HG02852 (cell line): Measurements from ENCODE around the gene APLP2.

Experiments used
- ATAC-seq: cut with Tn5 transposase; IDR thresholded peaks from one replicate; pipeline ENCODE4 v1.9.1; 2021; ENCODE audit warnings: mild to moderate bottlenecking, moderate library complexity; ENCODE audit not compliant: unreplicated experiment

The APLP2 gene

DNA sequence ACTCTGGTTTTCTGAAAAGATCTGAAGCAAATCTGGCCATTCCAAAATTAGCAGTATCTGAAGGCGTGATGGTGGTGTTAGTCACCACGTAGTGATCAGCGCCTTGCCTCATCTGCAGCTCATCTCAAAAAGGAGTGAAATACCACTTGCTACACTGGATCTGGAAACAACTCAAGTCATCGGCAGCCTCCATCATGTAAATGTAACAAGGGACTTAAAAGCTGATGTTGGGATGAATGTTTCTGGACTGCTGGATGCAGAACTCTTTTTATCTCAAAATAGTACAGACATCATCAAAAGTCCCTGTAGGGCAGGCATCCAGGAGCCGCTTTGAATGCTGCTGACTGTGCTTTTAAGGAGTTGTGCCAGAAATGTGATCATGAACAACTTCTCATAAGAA, 14.1 kb upstream of the APLP2 start:
- no peak for ATAC-seq

DNA sequence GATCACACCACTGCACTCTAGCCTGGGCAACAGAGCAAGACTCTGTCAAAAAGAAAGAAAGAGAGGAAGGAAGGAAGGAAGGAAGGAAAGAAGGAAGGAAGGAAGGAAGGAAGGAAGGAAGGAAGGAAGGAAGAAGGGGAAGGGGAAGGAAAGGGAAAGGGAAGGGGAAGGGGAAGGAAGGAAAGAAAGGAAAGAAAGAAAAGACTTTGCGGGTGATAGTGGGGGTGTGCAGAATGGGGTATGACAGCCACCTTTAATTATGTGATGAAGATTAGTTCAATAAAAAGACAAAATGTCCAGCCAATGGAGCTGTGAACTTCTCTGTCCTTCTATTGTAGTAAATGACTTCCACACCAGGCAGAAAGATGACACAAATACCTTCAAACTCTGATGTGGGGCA, 8.7 kb upstream of the APLP2 start:
- ATAC-seq: no peak

DNA sequence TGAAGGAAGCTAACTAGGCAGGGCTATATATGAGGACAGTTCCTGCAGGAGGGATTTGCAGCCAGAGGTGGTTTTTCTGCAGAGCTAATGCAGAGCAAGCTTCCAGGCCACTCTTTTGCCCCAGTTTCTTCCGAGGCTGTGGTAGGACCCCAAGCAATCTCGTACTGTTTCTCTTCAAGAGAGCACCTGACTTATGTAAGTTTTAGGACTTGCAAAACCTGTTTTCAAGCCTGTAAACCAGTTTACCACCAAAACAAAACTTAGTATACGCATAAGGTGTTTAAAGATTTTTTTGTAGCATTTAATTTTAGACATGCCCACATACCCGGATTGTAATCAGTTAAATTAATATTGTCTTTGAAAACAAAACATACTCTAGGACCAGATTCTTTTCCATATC, 7.7 kb upstream of the APLP2 start:
- no peak for ATAC-seq

DNA sequence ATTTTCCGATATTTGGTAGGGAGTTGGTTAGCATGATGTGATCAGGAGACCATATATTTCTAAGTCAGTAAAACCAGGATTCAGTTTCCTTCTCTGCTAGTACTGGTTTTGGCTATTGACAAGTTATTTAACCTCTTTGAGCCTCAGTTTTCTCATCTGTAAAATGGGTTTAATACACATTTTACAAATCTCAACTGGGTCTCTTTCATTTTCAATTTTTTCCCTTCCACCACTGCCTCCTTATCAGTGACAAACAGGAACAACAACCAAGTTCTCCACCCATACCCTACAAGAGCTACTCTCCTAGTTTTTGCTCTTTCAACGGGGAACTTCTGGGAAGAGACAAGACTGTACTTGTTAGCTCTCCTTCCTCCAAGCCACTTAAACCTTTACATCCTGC, 6.2 kb upstream of the APLP2 start:
- no peak for ATAC-seq

DNA sequence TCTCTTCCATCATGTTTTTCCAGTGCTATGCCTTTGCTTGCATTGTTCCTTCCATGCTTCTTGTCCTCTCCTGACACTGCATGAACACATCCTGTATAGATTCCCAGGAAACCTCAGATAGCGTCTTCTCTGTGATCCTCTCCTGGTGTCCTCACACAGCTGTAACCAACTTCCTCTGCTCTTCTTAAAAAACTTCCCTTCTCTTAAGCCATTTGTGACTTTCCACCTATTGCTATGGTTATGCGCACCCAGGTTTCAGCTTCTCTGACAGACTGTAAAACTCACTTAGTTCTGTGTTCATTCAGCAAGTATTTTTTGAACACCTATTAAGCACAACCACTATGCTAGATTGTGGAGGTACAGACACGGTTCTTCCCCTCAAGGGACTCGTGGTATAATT, 5.1 kb upstream of the APLP2 start:
- no peak for ATAC-seq

DNA sequence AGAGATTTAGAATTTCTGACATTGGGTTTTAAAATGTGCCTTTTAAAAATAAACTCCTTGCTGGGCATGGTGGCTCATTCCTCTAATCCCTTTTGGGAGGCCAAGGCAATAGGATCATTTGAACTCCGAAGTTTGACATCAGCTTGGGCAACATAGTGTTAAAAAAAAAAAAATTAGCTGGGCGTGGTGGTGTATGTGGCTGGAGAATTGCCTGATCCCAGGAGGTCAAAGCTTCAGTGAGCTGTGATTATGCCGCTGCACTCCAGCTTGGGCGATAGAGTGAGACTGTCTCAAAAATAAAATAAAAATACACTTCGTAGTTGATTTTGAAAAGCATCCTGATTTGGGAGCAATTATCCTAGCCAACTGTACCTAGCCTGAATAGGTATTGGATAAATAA, 3.4 kb upstream of the APLP2 start:
- ATAC-seq: no peak

DNA sequence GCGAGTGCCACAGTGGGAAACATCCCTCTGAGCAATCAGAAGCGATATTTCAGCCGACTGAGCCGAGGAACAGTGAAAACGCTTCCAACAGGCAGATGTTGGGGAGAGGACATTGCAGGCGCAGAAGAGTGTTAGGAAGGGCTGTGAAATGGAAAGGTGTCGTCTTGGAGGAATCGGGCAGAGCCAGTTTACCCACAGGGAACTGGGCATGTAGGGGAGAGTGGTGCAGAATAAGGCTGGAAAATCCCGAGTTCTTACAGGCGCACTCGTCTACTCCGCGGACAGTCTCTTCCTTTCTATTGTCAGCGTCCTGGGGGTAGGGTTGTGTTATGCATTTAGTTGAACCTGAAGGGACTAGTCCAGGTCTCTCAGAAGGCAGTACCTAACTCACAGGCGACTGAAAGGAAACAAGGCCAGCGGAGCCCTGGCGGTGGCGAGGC, 1.1 kb upstream of the APLP2 start:
- ATAC-seq: no peak

DNA sequence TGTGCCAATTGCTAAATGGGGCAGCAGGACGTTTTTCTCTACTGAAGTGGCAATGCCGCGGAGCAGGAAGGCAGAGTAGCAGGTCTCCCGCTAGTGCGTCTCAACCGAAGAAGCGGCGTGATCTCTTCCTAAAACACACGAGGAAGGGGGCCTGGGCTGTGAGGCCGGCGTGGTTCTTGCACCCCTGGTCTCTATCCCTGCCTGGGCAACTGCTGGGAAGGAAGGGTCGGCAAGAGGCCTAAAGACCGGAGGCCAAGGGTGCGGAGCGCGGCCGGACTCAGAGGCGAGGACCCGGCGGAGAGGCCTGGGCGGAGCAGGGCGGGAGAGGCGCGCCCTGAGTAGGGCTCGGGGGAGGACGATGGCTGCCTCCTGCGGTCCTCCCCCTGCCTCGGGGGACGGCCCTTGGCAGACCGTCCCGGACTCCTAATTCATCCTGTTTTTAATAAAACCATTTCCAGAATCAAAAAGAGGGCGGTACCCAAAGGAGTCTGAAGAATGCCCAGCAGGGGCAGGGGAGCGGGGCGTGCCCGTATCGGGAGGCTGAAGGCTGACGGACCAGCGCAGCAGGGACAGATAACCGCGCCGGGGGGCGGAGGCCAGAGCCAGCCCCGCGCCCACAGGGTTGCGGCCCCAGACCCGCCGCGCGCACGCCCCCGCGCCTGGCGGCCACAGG, 572 bp upstream of the APLP2 start:
- ATAC-seq: peak; percentile 38

DNA sequence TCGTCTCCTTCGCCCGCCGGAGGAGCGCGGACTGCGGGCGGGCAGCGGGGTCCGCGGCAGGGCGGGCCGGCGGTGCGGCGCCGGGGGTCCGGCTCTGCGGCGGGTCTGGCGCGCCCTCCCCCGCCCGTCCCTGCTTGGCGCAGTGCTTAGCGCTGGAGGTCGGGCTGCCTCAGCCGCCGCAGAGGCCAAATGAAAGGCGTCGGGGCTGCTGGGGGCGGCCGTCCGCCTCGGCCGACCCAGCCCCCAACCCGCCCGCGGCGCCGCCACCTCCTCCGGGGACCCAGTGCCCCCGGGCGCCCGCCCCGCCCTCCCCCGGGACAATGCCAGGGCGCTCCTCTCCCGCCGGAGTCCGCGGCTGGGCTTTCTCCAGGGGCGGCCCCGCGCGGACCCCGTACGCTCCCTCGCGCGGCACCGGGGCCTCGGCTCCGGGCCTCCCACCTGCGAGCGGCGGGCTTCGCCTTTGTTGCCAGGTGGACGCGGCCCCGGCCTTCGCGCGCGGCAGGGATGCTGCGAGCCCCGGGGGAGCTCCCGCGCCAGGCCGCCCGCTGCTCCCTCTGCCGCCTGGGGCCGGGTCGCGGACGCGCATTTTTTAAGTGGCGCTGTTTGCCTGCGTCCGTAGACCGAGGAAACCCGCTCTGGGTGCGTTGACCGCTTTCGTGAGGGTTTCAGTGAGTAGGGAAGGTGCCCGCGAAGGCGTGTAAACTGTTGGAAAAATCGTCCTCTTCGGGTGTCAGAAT, 583 bp downstream of the APLP2 start:
- peak; percentile 22 for ATAC-seq

DNA sequence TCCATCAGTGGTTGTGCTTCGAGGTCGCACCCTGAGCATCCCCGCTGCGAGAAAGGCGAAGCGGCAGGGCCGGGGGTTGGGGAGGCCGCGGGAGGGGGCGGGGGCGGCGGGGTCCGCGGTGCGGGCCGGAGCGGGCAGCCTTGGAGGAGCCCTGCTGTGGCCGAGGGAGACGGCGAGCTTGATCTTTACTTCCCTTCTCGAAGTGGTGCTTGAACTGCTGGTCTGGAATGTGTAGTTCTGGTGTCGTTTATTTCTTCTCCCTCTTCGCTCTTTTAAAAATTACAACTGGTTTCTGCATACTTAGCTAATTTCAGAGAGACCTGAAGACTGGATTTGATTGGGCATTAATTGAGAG, 1.1 kb downstream of the APLP2 start:
- no peak for ATAC-seq

DNA sequence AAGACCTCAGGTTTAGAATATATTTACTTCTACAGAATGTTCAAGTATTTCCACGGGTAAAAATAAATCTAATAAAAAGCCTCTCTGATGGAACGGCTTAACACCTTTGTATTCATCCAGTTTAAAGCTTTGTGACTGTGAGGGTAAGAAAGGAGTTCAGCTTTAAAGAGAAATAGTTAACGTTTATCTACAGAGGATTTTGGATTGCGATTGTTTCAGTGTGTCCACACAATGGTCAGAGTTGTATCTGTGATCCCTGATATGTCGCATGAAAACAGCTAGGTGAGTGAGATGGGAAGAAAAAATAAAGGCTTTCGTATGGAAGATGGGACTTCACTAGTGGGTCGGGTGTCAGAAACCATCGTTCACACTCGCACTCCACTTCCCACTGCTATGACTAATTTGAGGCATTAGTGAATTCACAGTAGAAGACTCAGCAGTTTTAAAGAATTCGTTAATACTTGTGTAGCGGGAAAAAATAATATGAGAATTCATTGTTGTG, 1.6 kb downstream of the APLP2 start:
- no peak for ATAC-seq

DNA sequence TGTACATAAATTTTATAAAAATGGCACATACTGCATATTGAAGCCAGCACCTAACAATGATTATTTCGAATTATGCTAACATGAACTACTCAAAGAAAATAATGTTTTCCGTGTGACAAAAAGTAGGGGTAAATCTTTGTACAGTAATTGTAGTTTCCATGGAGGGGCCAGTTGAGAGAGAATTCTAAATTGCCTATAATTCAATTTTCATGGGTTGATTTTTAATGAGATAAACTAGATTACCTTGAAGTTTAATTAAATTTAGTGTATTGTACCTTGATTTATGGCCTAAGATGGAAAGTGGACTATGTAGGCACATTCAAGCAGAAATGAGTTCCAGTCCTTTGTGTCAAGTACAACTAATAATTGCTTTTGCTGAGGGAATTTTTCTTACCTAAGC, 5.0 kb downstream of the APLP2 start:
- ATAC-seq: no peak

DNA sequence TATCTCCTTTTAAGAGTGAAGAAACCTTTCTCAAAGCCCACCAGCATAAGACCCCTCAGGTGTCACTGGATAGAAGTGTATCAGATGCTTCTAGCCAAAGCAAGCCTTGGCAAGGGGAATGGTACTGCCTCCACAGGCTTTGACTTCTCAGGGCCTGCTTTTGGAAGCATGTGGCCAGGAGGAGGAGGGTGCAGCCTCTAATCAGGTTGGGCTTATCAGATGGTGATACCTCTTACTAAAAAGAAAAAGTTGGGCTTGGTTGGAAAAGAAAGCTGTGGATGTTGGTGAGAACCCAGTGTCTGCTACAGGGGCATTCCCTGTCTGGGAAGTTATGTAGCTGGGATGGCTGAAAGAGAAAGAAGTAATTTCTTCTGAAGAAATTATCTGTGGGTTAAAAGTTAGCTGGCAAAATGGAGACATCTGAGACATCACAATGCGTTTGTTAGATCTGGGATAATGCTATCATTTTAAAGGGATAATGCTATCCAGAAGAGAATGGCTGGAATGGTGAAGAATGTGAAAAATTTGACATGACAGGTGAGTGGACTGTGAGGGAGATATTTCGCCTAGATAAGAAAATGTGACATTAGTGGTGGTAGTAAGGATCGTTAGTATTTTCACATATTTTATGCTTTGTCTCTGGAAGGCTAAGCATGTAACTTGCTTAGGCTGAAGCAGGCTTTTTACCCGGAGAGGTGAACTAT, 7.2 kb downstream of the APLP2 start:
- no peak for ATAC-seq

DNA sequence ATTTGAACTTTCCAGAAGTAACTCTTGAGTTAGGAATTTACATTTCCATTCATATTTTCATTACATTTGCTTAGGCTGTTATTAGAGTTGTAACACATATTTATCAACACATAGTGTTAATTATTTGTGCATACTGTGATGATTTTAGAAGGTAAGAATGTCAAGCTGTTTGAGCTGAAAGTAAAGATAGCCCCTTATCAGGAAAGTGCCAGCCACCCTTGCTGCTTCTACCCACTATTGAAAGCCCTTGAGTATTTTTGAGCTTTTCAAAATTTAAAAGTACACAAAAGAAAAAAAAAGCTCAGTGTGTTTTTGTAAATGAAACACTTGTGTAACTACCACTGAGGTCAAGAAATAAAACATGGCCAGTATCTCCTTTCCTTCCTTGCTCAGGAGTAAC, 8.0 kb downstream of the APLP2 start:
- ATAC-seq: no peak

DNA sequence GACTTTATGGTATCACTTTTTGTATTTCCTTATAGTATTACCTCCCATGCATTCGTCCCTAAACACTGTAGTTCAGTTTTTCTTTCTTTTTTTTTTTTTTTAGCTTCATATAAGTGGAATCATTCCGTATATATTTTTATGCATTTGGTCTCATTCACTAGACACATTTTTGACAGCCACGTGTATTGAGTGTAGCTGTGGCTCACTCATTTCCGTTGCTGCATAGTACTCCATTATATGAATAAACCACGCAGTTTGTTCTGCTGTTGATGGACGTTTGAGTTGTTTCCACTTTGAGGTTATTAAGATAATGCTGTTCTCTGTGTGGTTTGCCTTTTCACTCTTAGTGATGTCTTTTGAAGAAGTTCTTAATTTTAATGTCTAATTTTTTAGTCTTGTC, 8.4 kb downstream of the APLP2 start:
- no peak for ATAC-seq

DNA sequence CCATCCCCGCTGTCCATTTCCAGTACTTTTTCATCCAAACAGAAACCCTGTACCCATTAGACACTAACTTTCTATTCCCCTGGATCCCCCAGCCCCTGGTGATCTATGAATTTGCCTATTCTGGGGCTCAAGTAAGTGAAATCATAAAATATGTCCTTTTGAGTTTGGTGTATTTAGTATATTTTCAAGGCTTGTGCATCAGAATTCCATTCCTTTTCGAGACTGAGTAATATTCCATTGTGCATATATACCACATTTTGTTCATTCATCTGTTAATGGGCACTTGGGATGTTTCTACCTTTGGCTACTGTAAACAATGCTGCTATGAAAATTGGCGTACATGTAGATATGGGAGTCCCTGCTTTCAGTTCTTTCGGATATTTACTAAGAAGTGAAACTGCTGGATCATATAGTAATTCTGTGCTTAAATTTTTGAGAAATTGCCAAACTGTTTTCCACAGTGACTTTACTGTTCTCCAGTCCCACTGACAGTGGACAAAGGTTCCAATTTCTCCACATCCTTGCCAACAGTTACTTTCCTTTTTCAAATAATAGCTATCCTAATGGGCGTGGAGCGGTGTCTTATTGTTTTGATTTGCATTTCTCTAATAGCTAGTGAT, 16.1 kb downstream of the APLP2 start:
- no peak for ATAC-seq

DNA sequence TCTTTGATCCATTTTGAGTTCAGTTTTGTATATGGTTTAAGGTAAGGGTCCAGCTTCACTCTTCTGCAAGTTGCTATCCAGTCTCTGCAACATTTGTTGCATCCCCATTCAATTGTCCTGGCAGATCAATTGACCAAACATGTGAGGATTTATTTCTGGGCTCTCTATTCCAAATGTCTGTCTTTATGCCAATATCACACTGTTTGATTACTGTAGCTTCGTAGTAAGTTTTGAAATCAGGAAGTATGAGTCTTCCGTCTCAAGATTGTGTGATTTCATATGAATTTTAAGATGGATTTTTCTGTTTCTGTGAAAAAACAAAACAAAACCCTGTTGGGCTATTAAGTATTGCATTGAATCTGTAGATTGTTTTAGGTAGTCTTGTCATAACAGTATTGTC, 17.0 kb downstream of the APLP2 start:
- ATAC-seq: no peak

DNA sequence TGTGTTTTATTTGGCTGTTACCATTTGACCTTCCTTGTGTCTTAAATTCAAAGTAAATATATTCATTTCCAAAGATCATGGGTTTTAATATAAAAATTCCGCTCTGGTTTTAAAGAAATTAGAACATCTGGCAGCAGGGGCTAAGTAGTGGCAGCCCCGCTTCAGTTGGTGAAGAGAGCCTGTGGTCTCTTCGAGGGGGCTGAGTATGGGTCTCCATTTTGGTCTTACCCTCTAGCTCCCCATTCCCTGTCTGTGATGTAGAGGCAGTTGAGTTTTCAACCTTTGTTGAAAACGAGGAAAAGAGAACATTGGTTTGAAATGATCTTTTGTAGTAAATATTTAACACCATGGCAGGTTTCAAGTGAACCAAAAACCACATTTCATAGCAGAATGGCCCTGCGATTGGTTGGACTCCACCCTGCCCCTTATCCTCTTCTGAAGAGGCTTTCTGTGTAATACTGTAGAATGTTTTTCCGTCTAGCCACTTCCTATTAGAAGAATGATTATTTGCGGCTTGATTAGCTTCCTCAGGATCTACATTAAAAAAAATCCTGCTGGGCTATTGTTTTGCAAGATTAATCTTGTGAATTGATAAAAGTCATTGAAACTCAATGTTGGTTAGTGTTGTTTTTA, 17.7 kb downstream of the APLP2 start:
- no peak for ATAC-seq

DNA sequence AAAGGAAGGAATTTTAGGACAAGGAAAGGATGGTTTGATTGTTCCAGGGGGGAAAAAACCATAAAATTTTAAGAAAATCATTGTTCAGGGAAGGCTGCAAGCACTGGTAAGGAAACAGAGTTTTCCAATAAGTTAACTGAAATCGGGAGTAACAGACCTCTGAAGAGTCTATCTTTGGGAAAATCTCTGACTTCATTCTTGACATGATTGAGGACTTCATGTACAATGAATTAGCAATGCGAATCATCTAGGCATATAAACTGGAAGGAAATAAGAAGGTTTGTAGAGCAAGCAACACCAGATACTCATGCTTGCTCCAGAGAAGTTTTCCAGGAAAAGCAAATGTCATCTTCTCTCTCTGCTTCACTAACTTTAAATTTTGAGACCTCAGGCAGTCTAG, 18.5 kb downstream of the APLP2 start:
- ATAC-seq: no peak

DNA sequence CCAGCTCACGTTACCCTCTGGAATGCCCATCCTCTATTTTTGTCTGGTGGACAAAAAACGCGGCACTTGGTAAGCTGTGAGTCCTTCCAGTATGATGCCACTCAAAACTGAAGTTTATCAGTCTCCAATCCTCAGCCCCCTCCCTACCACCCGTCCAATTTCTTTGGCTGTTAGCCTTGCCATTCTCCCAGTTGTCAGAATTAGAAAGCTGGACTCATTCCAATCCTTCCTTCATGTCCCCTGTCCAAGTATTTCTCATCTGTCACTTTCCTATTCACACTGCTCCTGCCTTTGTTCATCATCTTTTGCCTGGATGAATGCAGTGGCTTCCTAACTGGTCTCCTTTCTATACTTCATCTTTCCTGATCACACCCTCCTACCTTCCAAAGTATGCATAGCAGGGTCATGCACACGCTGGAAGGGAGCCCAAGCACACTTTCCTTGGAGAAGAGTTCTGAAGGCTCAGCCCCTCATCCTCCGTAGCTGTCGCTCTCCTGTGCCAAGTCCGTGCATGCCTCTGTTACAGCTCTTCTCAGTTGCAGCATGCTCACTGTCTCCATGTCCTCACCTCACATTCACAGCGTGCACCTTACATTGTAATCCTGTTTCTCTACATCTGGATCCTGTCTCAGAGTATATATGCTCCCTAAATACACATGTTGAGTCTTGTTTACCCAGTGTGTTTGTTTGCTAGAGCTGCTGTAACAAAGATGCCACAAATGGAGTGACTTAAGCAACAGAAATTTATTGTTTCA, 19.4 kb downstream of the APLP2 start:
- ATAC-seq: no peak
